Articular chondrocyte of knee joint (primary cell): ENCODE measurements around the gene GKN2. TPM values are rescaled to one million over a fixed set of nuclear protein-coding genes. Genes with fewer than 3 reads are reported as not detected.

ENCODE experiments used
- total RNA-seq: library from RNA; depleted of rRNA; stranded (reverse); fragments of >200 nt; gene quantifications from 2 replicates; pipeline ENCODE4 v1.2.3, GENCODE V29; 2012

Gene GKN2
- total RNA-seq, result not detected in 2 replicates

GRCh38 chr2:68952887-68953521, at the start of gene GKN2:
TSS of gene GKN2 (minus strand) at chr2:68952893. CDS start at chr2:68952861, 32 bp downstream.

GRCh38 chr2:68974251-68974650, 21.6 kb upstream of the GKN2 start, which contains the start of gene GKN1:
TSS of gene GKN1 (plus strand) at chr2:68974636. CDS start at chr2:68974678, 42 bp downstream.

Other genes starting within 250 kb of the GKN2 start
- 0.39 and 0.43 TPM in 2 replicates for gene ARHGAP25, start 218.1 kb downstream of the GKN2 start, total RNA-seq
- gene BMP10, start 81.5 kb downstream of the GKN2 start, total RNA-seq, result not detected in 2 replicates
- 0.26 TPM in 1 of 2 replicates, not detected in the other for gene GKN1, start 21.7 kb upstream of the GKN2 start, total RNA-seq
- gene ANTXR1, start 60.3 kb upstream of the GKN2 start, total RNA-seq, result 393 and 403 TPM in 2 replicates